HFFc6 (cell line): Measurements from ENCODE around the gene YJU2. TPM values are rescaled to one million over a fixed set of nuclear protein-coding genes. Genes with fewer than 3 reads are reported as not detected.

ENCODE experiments used
- DNase-seq: peaks from one replicate; pipeline ENCODE4 v3.0.0-alpha.2; 2018
- H3K27ac Mint-ChIP-seq: 2 replicates; pipeline ENCODE4 v1.8.0; 2020; ENCODE audit warnings: mild to moderate bottlenecking, mixed read lengths
- H3K27me3 Mint-ChIP-seq: 2 replicates; pipeline ENCODE4 v1.8.0; 2021; ENCODE audit warnings: mild to moderate bottlenecking, moderate library complexity, mixed read lengths; ENCODE audit not compliant: insufficient read depth
- H3K36me3 Mint-ChIP-seq: 2 replicates; pipeline ENCODE4 v1.8.0; 2021; ENCODE audit warnings: low read depth, mixed read lengths
- H3K4me1 Mint-ChIP-seq: 2 replicates; pipeline ENCODE4 v1.8.0; 2020; ENCODE audit warnings: low read depth, mixed read lengths
- H3K4me3 Mint-ChIP-seq: 2 replicates; pipeline ENCODE4 v1.8.0; 2020; ENCODE audit warnings: mild to moderate bottlenecking, moderate library complexity, mixed read lengths
- H3K9me3 Mint-ChIP-seq: 2 replicates; pipeline ENCODE4 v1.8.0; 2020; ENCODE audit warnings: mild to moderate bottlenecking, mixed read lengths
- total RNA-seq, 6 experiments: library from RNA; stranded (reverse); fragmentation: NEBNext Ultra II Directional; extraction: Animal tissue kit (Norgen Biotek cat#: 25700); gene quantifications; 2 replicates in 1 of 6; 3 replicates in 5 of 6; pipeline ENCODE4 v1.2.3, GENCODE V29; 2021
- TF ChIP-seq, protein P1 (sequence below): fragments of 200-600 bp; sonication (generic); IDR thresholded peaks from 2 replicates; pipeline ENCODE4 v1.5.0; 2021; ENCODE audit warnings: antibody characterized with exemption, mild to moderate bottlenecking

The YJU2 gene
- total RNA-seq, 6 experiments from 2014 or later, result 12.0 to 17.7 (median 16.1) TPM

DNA sequence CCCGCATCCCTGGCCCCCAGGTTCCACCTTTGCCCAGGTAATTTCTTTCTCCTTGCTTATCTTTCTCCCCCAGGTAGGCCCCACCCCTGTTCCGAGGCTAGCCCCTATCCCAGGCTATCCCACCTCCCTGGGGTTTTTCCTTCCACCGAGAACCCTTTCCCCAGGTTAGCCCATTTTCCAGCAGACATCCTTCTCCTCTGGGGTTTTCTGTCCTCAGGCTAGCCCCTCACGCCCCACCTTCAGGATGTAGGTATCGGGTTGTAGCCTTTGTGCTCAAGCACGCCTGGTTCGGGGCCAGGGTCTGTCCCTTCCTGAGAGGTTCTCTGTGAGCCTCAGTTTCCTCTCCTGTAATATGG, 58.4 kb downstream of the YJU2 start:
- TF ChIP-seq, protein P1, sequence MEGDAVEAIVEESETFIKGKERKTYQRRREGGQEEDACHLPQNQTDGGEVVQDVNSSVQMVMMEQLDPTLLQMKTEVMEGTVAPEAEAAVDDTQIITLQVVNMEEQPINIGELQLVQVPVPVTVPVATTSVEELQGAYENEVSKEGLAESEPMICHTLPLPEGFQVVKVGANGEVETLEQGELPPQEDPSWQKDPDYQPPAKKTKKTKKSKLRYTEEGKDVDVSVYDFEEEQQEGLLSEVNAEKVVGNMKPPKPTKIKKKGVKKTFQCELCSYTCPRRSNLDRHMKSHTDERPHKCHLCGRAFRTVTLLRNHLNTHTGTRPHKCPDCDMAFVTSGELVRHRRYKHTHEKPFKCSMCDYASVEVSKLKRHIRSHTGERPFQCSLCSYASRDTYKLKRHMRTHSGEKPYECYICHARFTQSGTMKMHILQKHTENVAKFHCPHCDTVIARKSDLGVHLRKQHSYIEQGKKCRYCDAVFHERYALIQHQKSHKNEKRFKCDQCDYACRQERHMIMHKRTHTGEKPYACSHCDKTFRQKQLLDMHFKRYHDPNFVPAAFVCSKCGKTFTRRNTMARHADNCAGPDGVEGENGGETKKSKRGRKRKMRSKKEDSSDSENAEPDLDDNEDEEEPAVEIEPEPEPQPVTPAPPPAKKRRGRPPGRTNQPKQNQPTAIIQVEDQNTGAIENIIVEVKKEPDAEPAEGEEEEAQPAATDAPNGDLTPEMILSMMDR, result no peak
- Mint-ChIP-seq H3K27me3 (peaks cover 2% of the 10 kb centered on the region), H3K27ac (no peak overlapping the region), H3K4me3 (peak overlapping the region; percentile 64), H3K4me1 (no peaks in the 10 kb centered on the region), H3K36me3 (peaks cover 5% of the 10 kb centered on the region; the same call in 1 of the 2 replicates), H3K9me3 (no peaks in the 10 kb centered on the region)
- no peak for DNase-seq

DNA sequence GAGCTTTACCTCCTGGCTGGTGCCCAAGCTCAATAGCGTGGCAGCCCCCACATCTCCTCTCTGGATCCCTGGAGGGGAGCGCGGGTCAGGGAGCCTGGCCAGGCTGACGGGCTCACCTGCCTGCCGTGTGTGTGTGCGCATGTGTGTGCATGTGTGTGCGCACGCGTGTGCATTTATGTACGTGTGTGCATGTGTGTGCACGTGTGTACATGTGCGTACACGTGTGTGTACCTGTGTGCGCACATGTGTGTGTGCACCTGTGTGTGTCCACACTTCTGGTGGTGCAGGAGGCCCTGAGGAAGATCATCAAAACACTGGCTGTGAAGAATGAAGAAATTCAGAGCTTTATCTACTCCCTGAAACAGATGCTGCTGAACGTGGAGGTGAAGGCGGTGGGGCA, 58.8 kb downstream of the YJU2 start:
- no peak for DNase-seq
- TF ChIP-seq, protein P1, result no peak
- peak overlapping the region; percentile 64 for H3K4me3 Mint-ChIP-seq
- no peak overlapping the region for H3K27ac Mint-ChIP-seq
- no peaks in the 10 kb centered on the region for H3K4me1 Mint-ChIP-seq
- peaks cover 5% of the 10 kb centered on the region; the same call in 1 of the 2 replicates for H3K36me3 Mint-ChIP-seq
- peaks cover 2% of the 10 kb centered on the region for H3K27me3 Mint-ChIP-seq
- H3K9me3 Mint-ChIP-seq, result no peaks in the 10 kb centered on the region

DNA sequence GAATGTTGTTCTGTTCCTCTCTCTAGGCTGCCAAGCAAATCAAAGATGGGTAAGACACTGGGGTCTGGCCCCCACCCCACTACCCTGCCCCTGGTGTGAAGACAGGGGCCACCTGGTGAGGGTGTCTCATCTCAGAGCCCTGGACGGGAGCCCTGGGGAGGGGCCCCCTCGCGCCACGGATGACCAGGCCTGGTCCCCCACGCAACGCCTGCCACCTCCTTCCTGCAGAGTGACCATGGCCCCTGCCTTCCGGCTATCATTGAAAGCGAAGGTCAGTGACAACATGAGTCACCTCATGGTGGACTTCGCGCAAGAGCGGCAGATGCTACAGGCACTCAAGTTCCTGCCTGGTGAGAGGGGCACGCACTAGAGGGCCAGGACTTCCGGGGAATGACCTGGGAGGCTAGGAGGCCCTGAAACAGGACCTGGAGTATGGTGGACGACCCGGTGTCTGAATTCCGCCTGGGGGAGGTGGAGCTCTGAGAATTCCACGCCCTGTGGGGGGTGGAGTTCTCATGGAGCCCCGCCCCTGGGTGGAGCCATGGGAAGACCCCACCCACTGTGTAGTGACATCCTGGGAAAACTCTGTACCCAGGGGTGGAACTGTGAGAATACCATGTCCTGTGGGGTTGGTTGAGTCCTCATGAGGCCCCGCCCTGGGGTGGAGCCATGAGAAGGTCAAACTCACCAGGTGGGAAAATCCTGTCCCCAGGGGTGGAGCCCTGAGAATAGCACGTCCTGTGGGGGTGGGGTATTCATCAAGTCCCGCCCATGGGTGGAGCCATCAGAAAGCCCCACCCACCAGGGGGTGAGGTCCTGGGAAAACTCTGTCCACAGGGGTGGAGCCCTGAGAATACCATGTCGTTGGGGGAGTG, 63.6 kb downstream of the YJU2 start:
- Mint-ChIP-seq H3K27me3 (no peaks in the 10 kb centered on the region; the same call in 1 of the 2 replicates), H3K4me3 (no peak overlapping the region), H3K4me1 (no peaks in the 10 kb centered on the region), H3K9me3 (no peaks in the 10 kb centered on the region), H3K27ac (no peak overlapping the region), H3K36me3 (peaks cover 9% of the 10 kb centered on the region)
- no peak for DNase-seq
- TF ChIP-seq, protein P1, result no peak

DNA sequence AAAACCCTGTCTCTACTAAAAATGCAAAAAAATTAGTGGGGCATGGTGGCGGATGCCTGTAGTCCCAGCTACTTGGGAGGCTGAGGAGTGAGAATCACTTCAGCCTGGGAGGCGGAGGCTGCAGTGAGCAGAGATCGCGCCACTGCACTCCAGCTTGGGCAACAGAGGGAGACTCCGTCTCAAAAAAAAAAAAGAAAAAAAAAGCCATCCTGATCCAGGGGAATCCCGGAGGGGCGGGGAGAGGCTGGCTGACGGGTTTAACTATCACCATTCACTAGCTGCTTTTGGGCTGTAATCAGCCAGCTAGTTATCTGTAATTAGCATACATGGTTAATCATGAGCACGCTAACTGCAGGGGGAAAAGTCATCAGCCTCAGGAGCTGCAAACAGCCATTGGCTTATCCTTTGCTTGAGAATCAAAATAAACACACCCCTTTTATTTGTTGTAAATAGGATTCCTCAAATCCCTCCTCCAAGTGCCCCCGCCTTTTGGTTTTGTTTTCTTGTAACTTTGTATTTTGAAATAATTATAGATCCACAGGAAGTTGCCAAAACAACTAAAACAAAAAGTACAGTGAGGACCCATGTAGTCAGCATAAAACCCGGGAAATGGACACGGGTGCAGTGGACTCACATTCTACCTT, 67.1 kb downstream of the YJU2 start:
- Mint-ChIP-seq H3K4me1 (no peaks in the 10 kb centered on the region), H3K4me3 (no peak overlapping the region), H3K36me3 (peaks cover 16% of the 10 kb centered on the region), H3K27ac (no peak overlapping the region), H3K27me3 (no peaks in the 10 kb centered on the region), H3K9me3 (peaks cover under 1% of the 10 kb centered on the region; the same call in 1 of the 2 replicates)
- DNase-seq, result no peak
- TF ChIP-seq, protein P1, result no peak

DNA sequence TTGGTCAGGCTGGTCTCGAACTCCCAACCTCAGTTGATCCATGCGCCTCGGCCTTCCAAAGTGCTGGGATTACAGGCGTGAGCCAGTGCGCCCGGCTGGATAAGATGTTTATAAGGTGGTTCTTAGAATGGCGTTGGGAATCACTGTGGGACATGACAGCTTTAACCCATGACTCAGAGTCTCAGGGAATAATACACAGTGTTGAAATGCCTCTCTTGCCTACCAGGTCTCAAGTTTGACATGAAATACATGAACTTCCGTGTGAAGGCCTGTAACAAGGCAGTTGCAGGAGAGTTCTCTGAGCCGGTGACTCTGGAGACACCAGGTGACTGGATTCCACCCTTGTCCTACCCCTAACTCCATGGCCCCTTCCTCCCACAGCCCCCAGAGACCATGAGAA, 70.1 kb downstream of the YJU2 start:
- no peaks in the 10 kb centered on the region for H3K27me3 Mint-ChIP-seq
- no peak overlapping the region for H3K27ac Mint-ChIP-seq
- no peaks in the 10 kb centered on the region for H3K4me1 Mint-ChIP-seq
- H3K36me3 Mint-ChIP-seq, result peaks cover 25% of the 10 kb centered on the region
- TF ChIP-seq, protein P1, result no peak
- no peak for DNase-seq
- H3K4me3 Mint-ChIP-seq, result no peak overlapping the region
- peaks cover 27% of the 10 kb centered on the region for H3K9me3 Mint-ChIP-seq
